IPS-NIHi7 (cell line): ENCODE data around the gene ZNF423.
"Not testable (repeated sequence)": the region's sequence is repeated elsewhere in the genome, so short reads cannot be mapped to it uniquely, and the experiment has no call there.

Experiments
- DNase-seq: peaks from one replicate; pipeline ENCODE4 v3.0.0; 2012; ENCODE audit warnings: mixed read lengths; ENCODE audit errors: extremely low spot score

The ZNF423 gene

GRCh38 chr16:49586466-49587450 lies 269.2 kb downstream of the ZNF423 start:
- DNase-seq = no peak

GRCh38 chr16:49585143-49585832 lies 270.6 kb downstream of the ZNF423 start:
- no peak for DNase-seq

GRCh38 chr16:49583911-49584310 lies 272.0 kb downstream of the ZNF423 start:
- no peak for DNase-seq

GRCh38 chr16:49581630-49582298 lies 274.1 kb downstream of the ZNF423 start:
- DNase-seq = no peak

DNA sequence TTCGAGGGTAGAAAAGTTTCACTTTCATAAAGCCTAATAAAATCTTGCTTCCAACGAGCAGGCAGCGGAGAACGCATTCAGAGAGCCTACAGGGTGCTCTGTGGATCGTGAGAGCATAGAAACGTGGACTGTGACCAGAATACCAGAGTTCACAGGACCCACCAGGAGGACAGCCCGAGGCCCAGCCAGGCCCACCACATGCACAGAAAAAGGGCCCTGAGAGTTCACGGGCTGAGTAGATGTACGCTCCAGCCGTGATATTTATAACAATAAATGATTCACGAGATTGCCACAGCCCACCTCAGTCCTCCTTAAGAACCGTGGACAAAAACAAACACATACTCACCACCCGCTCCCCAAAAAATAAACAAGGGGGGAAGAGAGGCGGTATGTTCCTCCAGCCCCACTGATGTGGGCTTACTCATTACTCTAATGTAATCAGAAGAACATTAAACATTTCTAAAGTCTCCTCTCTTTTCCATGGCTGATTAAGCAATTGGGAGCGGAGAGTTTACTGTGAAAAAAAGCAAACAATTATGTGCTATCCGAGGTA lies 275.1 kb downstream of the ZNF423 start:
- no peak for DNase-seq

- no peak for DNase-seq
Observed at GRCh38 chr16:49578435-49579024, 277.4 kb downstream of the ZNF423 start.

GRCh38 chr16:49578018-49578417 lies 277.9 kb downstream of the ZNF423 start:
- no peak for DNase-seq

DNA sequence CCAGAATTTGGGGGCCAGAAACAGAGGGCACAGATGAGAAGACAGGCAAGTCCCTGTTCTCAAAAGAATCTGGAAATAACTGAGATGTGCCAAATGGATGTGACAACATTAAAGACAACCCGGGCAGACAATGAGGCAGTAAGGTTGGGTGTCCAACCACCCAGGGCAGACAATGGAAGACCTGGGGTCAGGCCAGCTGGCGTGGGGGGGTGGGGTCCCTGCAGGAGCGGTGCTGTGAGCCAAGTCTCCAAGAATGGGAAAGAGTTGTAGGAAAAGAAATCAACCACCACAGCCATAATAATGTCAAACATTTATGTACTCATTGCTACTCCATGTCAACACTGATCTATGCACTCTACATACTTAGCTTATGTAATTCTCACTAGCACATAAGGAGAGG lies 279.0 kb downstream of the ZNF423 start:
- no peak for DNase-seq

- DNase-seq = no peak
Observed at GRCh38 chr16:49576173-49576494, 279.8 kb downstream of the ZNF423 start.

- DNase-seq = peak; percentile 67
Observed at GRCh38 chr16:49575346-49576172, 280.4 kb downstream of the ZNF423 start.

DNA sequence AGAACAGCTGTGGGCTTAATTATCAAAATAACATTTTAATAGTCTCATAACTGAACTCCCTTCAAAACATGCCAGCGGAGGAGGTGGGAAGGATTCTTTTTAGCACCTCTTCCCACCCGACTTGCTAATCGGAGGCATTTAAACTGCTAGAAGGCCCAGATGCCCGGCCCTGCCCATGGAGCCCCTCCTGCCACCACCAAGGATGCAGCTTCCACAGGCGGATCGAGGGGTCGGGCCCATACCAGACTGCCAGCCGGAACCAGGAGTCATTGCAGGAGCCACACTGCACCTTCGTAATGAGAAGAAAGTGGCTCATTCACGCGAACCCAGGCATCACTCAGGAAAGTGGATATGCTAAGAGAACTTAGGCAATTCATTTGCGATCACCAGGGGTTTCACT lies 281.1 kb downstream of the ZNF423 start:
- no peak for DNase-seq

- DNase-seq = no peak
Observed at GRCh38 chr16:49567950-49568349, 288.0 kb downstream of the ZNF423 start.

GRCh38 chr16:49566432-49566831 lies 289.5 kb downstream of the ZNF423 start:
- DNase-seq = no peak

DNA sequence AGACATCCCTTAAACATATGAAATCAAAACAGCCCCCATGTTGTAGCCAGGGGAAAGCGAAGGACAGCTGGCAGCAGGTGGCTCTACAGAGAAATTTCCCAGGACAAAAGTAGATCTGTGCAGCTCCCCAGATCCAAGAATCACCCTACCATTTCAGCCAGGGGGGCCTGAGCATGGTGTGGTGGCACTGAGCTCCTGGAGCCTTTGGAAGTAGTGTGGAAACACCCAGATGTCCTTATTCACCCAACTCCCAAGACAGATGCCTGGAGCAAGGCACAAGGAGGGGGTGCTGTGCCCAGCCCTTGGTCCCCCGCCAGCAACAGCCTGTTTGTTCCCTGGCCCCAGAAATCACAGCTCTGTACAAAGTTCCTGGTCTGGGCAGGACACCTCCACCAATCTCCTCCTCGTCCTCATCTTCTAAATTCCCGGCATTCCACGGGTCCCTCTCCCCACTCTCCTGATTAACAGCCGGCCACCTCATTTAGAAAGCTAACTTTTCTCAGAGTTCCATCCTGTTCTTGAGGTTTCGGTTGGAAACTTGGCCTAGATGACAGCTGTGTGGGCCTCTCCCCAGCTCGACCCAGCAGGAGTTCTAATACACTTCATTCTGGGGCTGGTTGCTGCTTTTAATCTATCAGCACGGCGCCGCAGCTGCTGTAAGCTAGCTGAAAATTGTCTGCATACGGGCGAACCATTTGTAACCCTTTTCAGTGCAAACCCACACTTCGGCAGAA lies 291.2 kb downstream of the ZNF423 start:
- DNase-seq = no peak

GRCh38 chr16:49563666-49564065 lies 292.2 kb downstream of the ZNF423 start:
- DNase-seq = no peak

GRCh38 chr16:49562894-49563293 lies 293.0 kb downstream of the ZNF423 start:
- DNase-seq = not testable (repeated sequence)

DNA sequence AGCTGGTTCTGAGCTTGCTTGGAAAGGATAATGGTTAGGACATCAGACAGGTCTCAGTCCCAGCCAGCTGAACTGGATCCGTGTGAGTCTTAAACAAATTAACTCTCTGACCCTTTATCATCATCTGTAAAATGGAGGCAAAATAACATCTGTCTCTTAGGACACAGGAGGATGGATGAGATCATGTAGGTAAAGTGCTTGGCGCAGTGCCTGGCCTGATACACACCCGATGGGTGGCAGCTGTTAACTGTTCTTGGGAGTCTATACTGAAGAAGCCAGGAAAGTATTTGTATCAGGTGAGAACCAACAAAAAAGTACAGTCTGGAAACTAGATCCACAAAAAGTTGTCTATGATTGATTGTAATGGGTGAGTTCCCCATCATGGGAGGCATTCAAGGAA lies 293.7 kb downstream of the ZNF423 start:
- no peak for DNase-seq

DNA sequence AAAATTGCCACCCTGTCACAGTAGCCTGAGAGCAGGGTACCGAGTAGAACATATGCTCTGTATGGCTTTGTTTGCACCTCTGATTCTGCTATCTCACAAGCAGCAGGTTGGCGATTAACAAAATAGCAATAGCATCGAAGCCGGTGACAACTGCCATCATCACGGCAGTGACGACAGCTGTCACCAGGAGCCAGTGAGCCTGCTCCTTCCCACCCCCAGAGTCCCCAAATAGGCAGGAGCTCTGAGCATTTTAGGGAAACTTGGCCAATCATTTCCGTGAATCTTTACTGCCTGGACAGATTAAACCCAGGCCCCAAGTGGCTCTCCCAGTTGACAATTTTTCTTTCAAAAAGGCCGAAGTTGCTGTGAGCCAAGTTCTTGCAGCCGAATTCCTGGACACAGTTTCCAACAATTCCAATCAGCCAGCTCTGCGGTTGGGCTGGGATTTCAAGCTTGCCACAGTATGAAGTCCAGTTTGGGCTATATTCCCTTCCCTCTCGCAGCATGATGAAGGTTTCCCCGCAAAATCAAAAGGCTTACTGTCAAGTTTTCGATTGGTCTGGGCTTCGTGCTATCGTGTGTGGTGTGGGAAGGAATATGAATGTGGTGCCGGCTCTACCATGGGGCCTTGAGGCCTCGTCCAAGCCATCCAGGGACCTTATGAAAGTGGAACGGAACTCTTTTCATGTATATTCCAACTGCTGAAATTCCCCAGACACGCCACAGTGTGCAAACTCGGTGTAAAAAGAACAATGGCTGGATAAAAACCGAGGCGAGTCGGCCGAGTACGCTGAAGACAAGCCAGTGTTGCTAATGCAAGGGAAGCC lies 295.7 kb downstream of the ZNF423 start:
- no peak for DNase-seq

DNA sequence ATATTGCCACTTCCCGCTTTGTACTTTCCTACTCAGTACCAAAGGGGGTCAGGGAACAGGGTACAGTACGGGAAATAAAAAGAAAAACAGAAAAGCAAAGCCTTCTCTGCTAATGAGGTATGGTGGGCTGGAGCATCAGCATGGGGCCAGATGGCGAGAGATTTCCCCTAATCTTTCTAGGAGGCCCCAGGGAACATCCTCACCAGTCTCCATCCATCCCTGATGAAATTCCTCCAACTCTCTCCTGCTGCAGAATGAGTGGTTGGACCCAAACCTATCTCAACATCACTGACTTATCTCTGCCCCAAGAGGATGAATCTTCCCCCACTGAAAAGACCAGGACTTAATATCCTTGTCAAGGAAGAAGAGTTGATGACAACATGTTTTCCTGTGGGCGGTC lies 296.7 kb downstream of the ZNF423 start:
- DNase-seq = no peak
